B cell (primary cell): ENCODE measurements around the gene IGSF9B. TPM values are rescaled to one million over a fixed set of nuclear protein-coding genes. Genes with fewer than 3 reads are reported as not detected.
"Not testable (repeated sequence)": the region's sequence is repeated elsewhere in the genome, so short reads cannot be mapped to it uniquely, and the experiment has no call there.

Experiments
- ATAC-seq: fragments of 200-7000 bp; cut with Tn5 transposase; one replicate; pipeline ENCODE4 v1.10.0; 2021; ENCODE audit warnings: low read depth, mild to moderate bottlenecking, moderate number of reproducible peaks, moderate library complexity
- CTCF ChIA-PET: fragments of 350-600 bp; sonication (Branson Sonifier 250); formaldehyde crosslinking; loops from one replicate; lab custom pipeline; 2021; ENCODE audit warnings: antibody characterized with exemption, inconsistent platforms; lab: Charles Lee
- POLR2A ChIA-PET: fragments of 350-600 bp; sonication (Branson Sonifier 250); formaldehyde crosslinking; loops from one replicate; lab custom pipeline; 2021; ENCODE audit warnings: antibody characterized with exemption; lab: Charles Lee
- DNase-seq: peaks from one replicate; pipeline ENCODE4 v3.0.0; 2013
- H2AFZ ChIP-seq: 2 replicates; pipeline ENCODE4 v1.6.1; 2012; ENCODE audit warnings: mild to moderate bottlenecking, low read depth, low read length; ENCODE audit not compliant: insufficient read depth, poor library complexity, severe bottlenecking
- H3K27ac ChIP-seq, 2 donors: 1 replicate in 1 of 2; 2 replicates in 1 of 2; pipeline ENCODE4 v1.5.1; 2012 to 2013; ENCODE audit warnings: low read length in 2 of 2, mild to moderate bottlenecking in 2 of 2, moderate library complexity in 1 of 2
- H3K27me3 ChIP-seq, 4 experiments: fragments of 200-600 bp in 1 of 4; sonication (generic) in 1 of 4; replicated peaks in 1 of 4; 1 replicate in 2 of 4; 2 replicates in 2 of 4; pipeline versions ENCODE4 v1.6.1 to v1.7.0; 2013 to 2016; ENCODE audit warnings: low read length in 3 of 4, mild to moderate bottlenecking in 2 of 4, mixed read lengths in 1 of 4, moderate library complexity in 1 of 4; ENCODE audit not compliant: insufficient read depth in 4 of 4, control insufficient read depth in 3 of 4; ENCODE audit errors: control extremely low read depth in 1 of 4
- H3K36me3 ChIP-seq, 2 experiments: replicated peaks in 1 of 2; 1 replicate in 1 of 2; 2 replicates in 1 of 2; pipeline versions ENCODE4 v1.6.1 to v1.7.1; 2013; ENCODE audit warnings: low read length in 1 of 2; ENCODE audit not compliant: insufficient read depth in 2 of 2, control insufficient read depth in 1 of 2; ENCODE audit errors: control extremely low read depth in 1 of 2, extremely low read depth in 1 of 2
- H3K4me1 ChIP-seq, 2 donors: fragments of 200-600 bp in 1 of 2; sonication (generic) in 1 of 2; 1 replicate in 1 of 2; 2 replicates in 1 of 2; pipeline versions ENCODE4 v1.5.1 to v1.6.1; 2013 to 2017; ENCODE audit warnings: low read length in 2 of 2; ENCODE audit not compliant: control insufficient read depth in 2 of 2, insufficient read depth in 2 of 2
- H3K4me2 ChIP-seq: replicated peaks from 2 replicates; pipeline ENCODE3; 2012; ENCODE audit warnings: mild to moderate bottlenecking, low read depth, low read length; ENCODE audit not compliant: poor library complexity, severe bottlenecking
- H3K4me3 ChIP-seq, 5 experiments: fragments of 200-600 bp in 1 of 5; sonication (generic) in 1 of 5; 1 replicate in 3 of 5; 2 replicates in 2 of 5; pipeline versions ENCODE4 v1.5.1 to v1.7.0; 2011 to 2016; ENCODE audit warnings: low read length in 4 of 5, mild to moderate bottlenecking in 4 of 5, low read depth in 2 of 5, control low read depth in 1 of 5, moderate library complexity in 1 of 5; ENCODE audit not compliant: insufficient read depth in 1 of 5; ENCODE audit errors: control extremely low read depth in 1 of 5, extremely low read depth in 1 of 5
- H3K79me2 ChIP-seq: fragments of 200-600 bp; sonication (generic); one replicate; pipeline ENCODE4 v1.6.0; 2016; ENCODE audit warnings: low read length; ENCODE audit not compliant: control insufficient read depth, insufficient read depth
- H3K9ac ChIP-seq: fragments of 200-600 bp; sonication (generic); 2 replicates; pipeline ENCODE4 v1.6.1; 2017; ENCODE audit warnings: mild to moderate bottlenecking, low read length, moderate library complexity
- H3K9me3 ChIP-seq, 3 donors: one replicate each; pipeline versions ENCODE4 v1.6.1 to v1.7.1; 2013; ENCODE audit warnings: low read length in 2 of 3; ENCODE audit not compliant: control insufficient read depth in 2 of 3, insufficient read depth in 1 of 3; ENCODE audit errors: control extremely low read depth in 1 of 3
- H4K20me1 ChIP-seq: 2 replicates; pipeline ENCODE4 v1.6.0; 2012; ENCODE audit warnings: mild to moderate bottlenecking, low read length; ENCODE audit not compliant: insufficient read depth, control insufficient read depth, poor library complexity, severe bottlenecking
- H3K27ac Mint-ChIP-seq: one replicate; pipeline ENCODE4 v1.8.0; 2021; ENCODE audit warnings: mixed read lengths
- H3K27me3 Mint-ChIP-seq: one replicate; pipeline ENCODE4 v1.8.0; 2021; ENCODE audit warnings: mixed read lengths
- H3K4me1 Mint-ChIP-seq: one replicate; pipeline ENCODE4 v1.8.0; 2021; ENCODE audit warnings: mixed read lengths
- H3K4me3 Mint-ChIP-seq: one replicate; pipeline ENCODE4 v1.8.0; 2021; ENCODE audit warnings: mixed read lengths
- H3K9me3 Mint-ChIP-seq: one replicate; pipeline ENCODE4 v1.8.0; 2022; ENCODE audit warnings: mixed read lengths; ENCODE audit not compliant: insufficient read depth
- EZH2 ChIP-seq: IDR thresholded peaks from 2 replicates; pipeline ENCODE4 v1.6.1; 2012; ENCODE audit warnings: borderline replicate concordance, low read depth, mild to moderate bottlenecking, moderate library complexity, low read length; ENCODE audit not compliant: insufficient read depth, poor library complexity, severe bottlenecking
- WGBS: methylation state at CpG from one replicate; pipeline ENCODE4 v1.1.5; 2013; ENCODE audit warnings: missing lambda C conversion rate; ENCODE audit not compliant: insufficient coverage; 5-methylcytosine and 5-hydroxymethylcytosine counted together
- intact Hi-C: fragments of 100-400 bp; cut with micrococcal nuclease; formaldehyde crosslinking; loops from one replicate; pipeline ENCODE4 v1.10.0; 2022
- polyA plus RNA-seq: library from polyadenylated mRNA; depleted of rRNA; stranded (reverse); fragments of >200 nt; gene quantifications from 2 replicates; pipeline ENCODE4 v1.2.3, GENCODE V29; 2012
- total RNA-seq, 2 donors: library from RNA; stranded (reverse); fragments of 120-200 nt in 1 of 2; gene quantifications; 1 replicate in 1 of 2; 2 replicates in 1 of 2; pipeline versions ENCODE4 v1.2.3 to v1.2.4, GENCODE V29; 2013 to 2022
- TF ChIP-seq, protein P1 (sequence below): fragments of 200-600 bp; IDR thresholded peaks from one replicate; pipeline ENCODE4 v1.8.0; 2022; ENCODE audit warnings: antibody characterized with exemption, mild to moderate bottlenecking

IGSF9B gene
- total and polyA plus RNA-seq, 2 donors (not counting 1 experiment from before 2014, with no cell fraction given): 0.15 to 0.37 TPM

DNA sequence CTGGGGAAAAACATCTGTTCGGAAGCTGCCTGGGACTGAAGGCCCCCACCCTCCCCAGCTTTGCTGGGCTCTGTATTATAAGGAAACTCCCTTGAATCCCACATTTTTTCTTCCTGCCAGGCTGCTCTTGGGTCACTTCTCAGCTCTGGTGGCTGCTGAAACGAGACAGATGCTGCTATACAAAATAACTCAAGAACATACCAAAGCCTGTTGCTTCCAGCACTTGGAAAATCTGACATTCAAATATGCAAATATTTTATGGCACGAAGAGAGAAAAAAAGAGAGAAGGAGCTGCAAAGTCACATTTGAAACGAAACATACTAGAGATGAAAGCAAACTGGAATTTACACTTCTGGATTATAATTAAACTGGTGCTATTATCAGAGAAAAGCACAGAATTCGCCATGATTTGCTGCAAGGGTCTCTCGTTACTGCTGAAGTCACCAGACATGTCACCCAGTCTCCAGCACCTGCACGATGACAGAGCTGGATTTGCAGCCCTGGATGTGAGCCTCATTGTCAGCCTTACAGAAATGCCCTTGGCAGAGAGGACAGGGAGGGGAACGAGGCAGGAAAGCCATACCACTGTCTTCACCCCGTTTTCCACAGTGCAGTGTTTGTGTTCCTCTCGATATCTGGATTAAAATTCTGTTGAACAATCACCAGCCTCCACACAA is 47.9 kb upstream of the IGSF9B start:
- Mint-ChIP-seq H3K27me3 (peaks cover 12% of the 10 kb centered on the region), H3K9me3 (no peaks in the 10 kb centered on the region), H3K4me1 (peaks cover 10% of the 10 kb centered on the region), H3K4me3 (no peak overlapping the region), H3K27ac (no peak overlapping the region)
- Histone ChIP-seq H3K27me3 (no peaks in the 10 kb centered on the region), H3K79me2 (no peaks in the 10 kb centered on the region), H3K4me2 (no peak overlapping the region), H3K36me3 (no peaks in the 10 kb centered on the region), H3K9ac (no peak overlapping the region), H3K4me1 (peaks cover 0 to 10% of the 10 kb centered on the region in 2 donors), H3K27ac (no peak overlapping the region), H2AFZ (no peak overlapping the region), H4K20me1 (no peaks in the 10 kb centered on the region), H3K9me3 (no peaks in the 10 kb centered on the region), H3K4me3 (no peak overlapping the region)
- WGBS: 79% methylated on average over 7 of the region's 10 CpGs
- intact Hi-C loops: no loop called here
- TF ChIP-seq EZH2: no peak
- TF ChIP-seq, protein P1, sequence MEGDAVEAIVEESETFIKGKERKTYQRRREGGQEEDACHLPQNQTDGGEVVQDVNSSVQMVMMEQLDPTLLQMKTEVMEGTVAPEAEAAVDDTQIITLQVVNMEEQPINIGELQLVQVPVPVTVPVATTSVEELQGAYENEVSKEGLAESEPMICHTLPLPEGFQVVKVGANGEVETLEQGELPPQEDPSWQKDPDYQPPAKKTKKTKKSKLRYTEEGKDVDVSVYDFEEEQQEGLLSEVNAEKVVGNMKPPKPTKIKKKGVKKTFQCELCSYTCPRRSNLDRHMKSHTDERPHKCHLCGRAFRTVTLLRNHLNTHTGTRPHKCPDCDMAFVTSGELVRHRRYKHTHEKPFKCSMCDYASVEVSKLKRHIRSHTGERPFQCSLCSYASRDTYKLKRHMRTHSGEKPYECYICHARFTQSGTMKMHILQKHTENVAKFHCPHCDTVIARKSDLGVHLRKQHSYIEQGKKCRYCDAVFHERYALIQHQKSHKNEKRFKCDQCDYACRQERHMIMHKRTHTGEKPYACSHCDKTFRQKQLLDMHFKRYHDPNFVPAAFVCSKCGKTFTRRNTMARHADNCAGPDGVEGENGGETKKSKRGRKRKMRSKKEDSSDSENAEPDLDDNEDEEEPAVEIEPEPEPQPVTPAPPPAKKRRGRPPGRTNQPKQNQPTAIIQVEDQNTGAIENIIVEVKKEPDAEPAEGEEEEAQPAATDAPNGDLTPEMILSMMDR: no peak
- ChIA-PET CTCF (no interaction called here), POLR2A (no interaction called here)
- DNase-seq (no peak), ATAC-seq (no peak)

- ATAC-seq: no peak
- H3K27ac ChIP-seq: no peak overlapping the region
- H3K27ac Mint-ChIP-seq: no peak overlapping the region
- no peak overlapping the region for H3K4me2 ChIP-seq
- H3K4me3 Mint-ChIP-seq: no peak overlapping the region
- peaks cover 8% of the 10 kb centered on the region for H3K4me1 Mint-ChIP-seq
- H3K27me3 ChIP-seq: no peaks in the 10 kb centered on the region
- intact Hi-C loops: no loop called here
- DNase-seq: no peak
- H4K20me1 ChIP-seq: no peaks in the 10 kb centered on the region
- H3K9ac ChIP-seq: no peak overlapping the region
- no peaks in the 10 kb centered on the region for H3K36me3 ChIP-seq
- WGBS: 93% methylated on average over 3 of the region's 9 CpGs
- H3K9me3 ChIP-seq: no peaks in the 10 kb centered on the region
- ChIA-PET CTCF (no interaction called here), POLR2A (no interaction called here)
- H3K27me3 Mint-ChIP-seq: peaks cover 7% of the 10 kb centered on the region
- H3K9me3 Mint-ChIP-seq: no peaks in the 10 kb centered on the region
- peaks cover 0 to 9% of the 10 kb centered on the region in 2 donors for H3K4me1 ChIP-seq
- no peak overlapping the region for H2AFZ ChIP-seq
- TF ChIP-seq, protein P1: no peak
- no peak for TF ChIP-seq EZH2
- H3K79me2 ChIP-seq: no peaks in the 10 kb centered on the region
- H3K4me3 ChIP-seq: no peak overlapping the region
Observed at GRCh38 chr11:134003792-134004495, 47.2 kb upstream of the IGSF9B start.

DNA sequence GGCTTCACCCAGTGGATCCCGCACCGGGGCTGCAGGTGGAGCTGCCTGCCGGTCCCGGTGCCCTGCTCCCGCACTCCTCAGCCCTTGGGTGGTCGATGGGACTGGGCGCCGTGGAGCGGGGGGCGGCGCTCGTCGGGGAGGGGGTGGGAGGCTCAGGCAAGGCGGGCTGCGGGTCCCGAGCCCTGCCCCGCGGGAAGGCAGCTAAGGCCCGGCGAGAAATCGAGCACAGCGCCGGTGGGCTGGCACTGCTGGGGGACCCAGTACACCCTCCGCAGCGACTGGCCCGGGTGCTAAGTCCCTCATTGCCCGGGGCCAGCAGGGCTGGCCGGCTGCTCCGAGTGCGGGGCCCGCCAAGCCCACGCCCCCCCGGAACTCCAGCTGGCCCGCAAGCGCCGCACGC is 46.1 kb upstream of the IGSF9B start:
- H2AFZ ChIP-seq, intact Hi-C loops, H3K27ac Mint-ChIP-seq, H3K9me3 ChIP-seq, H3K27me3 ChIP-seq, H3K79me2 ChIP-seq, H3K27ac ChIP-seq, H3K4me3 Mint-ChIP-seq, CTCF ChIA-PET, H3K4me2 ChIP-seq, POLR2A ChIA-PET, H3K4me1 Mint-ChIP-seq, ATAC-seq, H3K27me3 Mint-ChIP-seq, H3K4me3 ChIP-seq, H3K9ac ChIP-seq, H4K20me1 ChIP-seq, DNase-seq, H3K9me3 Mint-ChIP-seq, H3K36me3 ChIP-seq, H3K4me1 ChIP-seq: not testable (repeated sequence)
- WGBS: 95% methylated on average over 37 of the region's 37 CpGs
